Measurements from ENCODE around the gene ZNF549.
"Not testable (repeated sequence)": the region's sequence is repeated elsewhere in the genome, so short reads cannot be mapped to it uniquely, and the experiment has no call there.

Gene ZNF549
- 12.3 to 19.4 (median 15.5) reads per million in 3 donors for total RNA-seq

GRCh38 chr19:57527136-57527881 lies at the start of gene ZNF549:
Gene ZNF549 (plus strand): TSS chr19:57527356. CDS start chr19:57527574, 218 bp downstream.
- no peaks in the 10 kb centered on the region for H3K27me3 ChIP-seq (replicated peaks; ENCODE audit: control insufficient read depth, insufficient read depth, low read length, poor library complexity, severe bottlenecking)
- H3K4me3 ChIP-seq (ENCODE audit: insufficient read depth, low read depth, low read length, poor library complexity, severe bottlenecking) = peak within 1 kb of the TSS; percentile 90
- H3K27ac ChIP-seq (ENCODE audit: insufficient read depth, low read length, poor library complexity, severe bottlenecking) = peak within 1 kb of the TSS; percentile 87
- peak; percentile 80 to 87 (median 81) for DNase-seq
- H3K36me3 ChIP-seq (ENCODE audit: control insufficient read depth, insufficient read depth, low read length) = peaks cover 15% of the 10 kb centered on the region
- peaks cover 19% of the 10 kb centered on the region for H3K9me3 ChIP-seq (ENCODE audit: control insufficient read depth, low read length)
- peaks cover 7% of the 10 kb centered on the region for H3K4me1 ChIP-seq (ENCODE audit: control insufficient read depth, insufficient read depth, low read length, poor library complexity, severe bottlenecking)

- H3K4me1 ChIP-seq (ENCODE audit: control insufficient read depth, insufficient read depth, low read length, poor library complexity, severe bottlenecking); H3K9me3 ChIP-seq (ENCODE audit: control insufficient read depth, low read length); H3K27me3 ChIP-seq (replicated peaks; ENCODE audit: control insufficient read depth, insufficient read depth, low read length, poor library complexity, severe bottlenecking): not testable (repeated sequence)
- peak; percentile 84 to 88 (median 85) for DNase-seq
- H3K27ac ChIP-seq (ENCODE audit: insufficient read depth, low read length, poor library complexity, severe bottlenecking) = peak within 1 kb of the TSS; percentile 72
- peaks cover 25% of the 10 kb centered on the region for H3K36me3 ChIP-seq (ENCODE audit: control insufficient read depth, insufficient read depth, low read length)
- peak within 1 kb of the TSS; percentile 84 for H3K4me3 ChIP-seq (ENCODE audit: insufficient read depth, low read depth, low read length, poor library complexity, severe bottlenecking)
Observed at GRCh38 chr19:57487477-57488298, 39.5 kb upstream of the ZNF549 start, which contains the start of gene ZNF419. Gene ZNF419 (plus strand): TSS chr19:57487750. CDS start chr19:57487951, 201 bp downstream.

- H3K36me3 ChIP-seq (ENCODE audit: control insufficient read depth, insufficient read depth, low read length) = peaks cover 30% of the 10 kb centered on the region
- not testable (repeated sequence) for DNase-seq; H3K27me3 ChIP-seq (replicated peaks; ENCODE audit: control insufficient read depth, insufficient read depth, low read length, poor library complexity, severe bottlenecking); H3K27ac ChIP-seq (ENCODE audit: insufficient read depth, low read length, poor library complexity, severe bottlenecking); H3K4me1 ChIP-seq (ENCODE audit: control insufficient read depth, insufficient read depth, low read length, poor library complexity, severe bottlenecking); H3K4me3 ChIP-seq (ENCODE audit: insufficient read depth, low read depth, low read length, poor library complexity, severe bottlenecking); H3K9me3 ChIP-seq (ENCODE audit: control insufficient read depth, low read length)
Observed at GRCh38 chr19:57488299-57488644, 38.9 kb upstream of the ZNF549 start.

- H3K9me3 ChIP-seq (ENCODE audit: control insufficient read depth, low read length); H3K4me1 ChIP-seq (ENCODE audit: control insufficient read depth, insufficient read depth, low read length, poor library complexity, severe bottlenecking); H3K27ac ChIP-seq (ENCODE audit: insufficient read depth, low read length, poor library complexity, severe bottlenecking); DNase-seq; H3K27me3 ChIP-seq (replicated peaks; ENCODE audit: control insufficient read depth, insufficient read depth, low read length, poor library complexity, severe bottlenecking): not testable (repeated sequence)
- H3K4me3 ChIP-seq (ENCODE audit: insufficient read depth, low read depth, low read length, poor library complexity, severe bottlenecking) = peak overlapping the region; percentile 61
- peaks cover 14% of the 10 kb centered on the region for H3K36me3 ChIP-seq (ENCODE audit: control insufficient read depth, insufficient read depth, low read length)
Observed at GRCh38 chr19:57499332-57499679, 27.9 kb upstream of the ZNF549 start.

GRCh38 chr19:57499680-57500395 lies 27.3 kb upstream of the ZNF549 start, which contains the start of gene ZNF773:
Gene ZNF773 (plus strand): TSS chr19:57499938. CDS start chr19:57500081, 143 bp downstream.
- peak within 1 kb of the TSS; percentile 61 for H3K4me3 ChIP-seq (ENCODE audit: insufficient read depth, low read depth, low read length, poor library complexity, severe bottlenecking)
- H3K4me1 ChIP-seq (ENCODE audit: control insufficient read depth, insufficient read depth, low read length, poor library complexity, severe bottlenecking); H3K27me3 ChIP-seq (replicated peaks; ENCODE audit: control insufficient read depth, insufficient read depth, low read length, poor library complexity, severe bottlenecking); H3K9me3 ChIP-seq (ENCODE audit: control insufficient read depth, low read length): not testable (repeated sequence)
- H3K27ac ChIP-seq (ENCODE audit: insufficient read depth, low read length, poor library complexity, severe bottlenecking) = peak within 1 kb of the TSS; percentile 74
- DNase-seq = peak; percentile 86 to 89 (median 88)
- peaks cover 17% of the 10 kb centered on the region for H3K36me3 ChIP-seq (ENCODE audit: control insufficient read depth, insufficient read depth, low read length)

GRCh38 chr19:57500400-57500799 lies 26.8 kb upstream of the ZNF549 start:
- not testable (repeated sequence) for H3K27ac ChIP-seq (ENCODE audit: insufficient read depth, low read length, poor library complexity, severe bottlenecking); H3K9me3 ChIP-seq (ENCODE audit: control insufficient read depth, low read length)

GRCh38 chr19:57506163-57506562 lies 21.0 kb upstream of the ZNF549 start:
- Histone ChIP-seq H3K27ac (ENCODE audit: insufficient read depth, low read length, poor library complexity, severe bottlenecking) (no peak overlapping the region), H3K4me3 (ENCODE audit: insufficient read depth, low read depth, low read length, poor library complexity, severe bottlenecking) (no peak overlapping the region), H3K36me3 (ENCODE audit: control insufficient read depth, insufficient read depth, low read length) (peaks cover 44% of the 10 kb centered on the region), H3K4me1 (ENCODE audit: control insufficient read depth, insufficient read depth, low read length, poor library complexity, severe bottlenecking) (no peaks in the 10 kb centered on the region), H3K27me3 (replicated peaks; ENCODE audit: control insufficient read depth, insufficient read depth, low read length, poor library complexity, severe bottlenecking) (no peaks in the 10 kb centered on the region), H3K9me3 (ENCODE audit: control insufficient read depth, low read length) (peaks cover 27% of the 10 kb centered on the region)
- no peak for DNase-seq

More at GRCh38 chr19:57500400-57500799, 26.8 kb upstream of the ZNF549 start:
- not testable (repeated sequence) for H3K4me3 ChIP-seq (ENCODE audit: insufficient read depth, low read depth, low read length, poor library complexity, severe bottlenecking); H3K27me3 ChIP-seq (replicated peaks; ENCODE audit: control insufficient read depth, insufficient read depth, low read length, poor library complexity, severe bottlenecking); DNase-seq; H3K4me1 ChIP-seq (ENCODE audit: control insufficient read depth, insufficient read depth, low read length, poor library complexity, severe bottlenecking)
- H3K36me3 ChIP-seq (ENCODE audit: control insufficient read depth, insufficient read depth, low read length) = peaks cover 21% of the 10 kb centered on the region

GRCh38 chr19:57511484-57511883 lies 15.7 kb upstream of the ZNF549 start:
- no peak overlapping the region for H3K27ac ChIP-seq (ENCODE audit: insufficient read depth, low read length, poor library complexity, severe bottlenecking)
- DNase-seq = no peak
- H3K9me3 ChIP-seq (ENCODE audit: control insufficient read depth, low read length) = peaks cover 48% of the 10 kb centered on the region
- H3K4me1 ChIP-seq (ENCODE audit: control insufficient read depth, insufficient read depth, low read length, poor library complexity, severe bottlenecking) = no peaks in the 10 kb centered on the region
- no peaks in the 10 kb centered on the region for H3K27me3 ChIP-seq (replicated peaks; ENCODE audit: control insufficient read depth, insufficient read depth, low read length, poor library complexity, severe bottlenecking)
- H3K36me3 ChIP-seq (ENCODE audit: control insufficient read depth, insufficient read depth, low read length) = peaks cover 19% of the 10 kb centered on the region
- no peak overlapping the region for H3K4me3 ChIP-seq (ENCODE audit: insufficient read depth, low read depth, low read length, poor library complexity, severe bottlenecking)

GRCh38 chr19:57512845-57513244 lies 14.3 kb upstream of the ZNF549 start:
- H3K4me3 ChIP-seq (ENCODE audit: insufficient read depth, low read depth, low read length, poor library complexity, severe bottlenecking) = no peak overlapping the region
- H3K27ac ChIP-seq (ENCODE audit: insufficient read depth, low read length, poor library complexity, severe bottlenecking) = no peak overlapping the region
- H3K9me3 ChIP-seq (ENCODE audit: control insufficient read depth, low read length) = peaks cover 39% of the 10 kb centered on the region
- no peaks in the 10 kb centered on the region for H3K4me1 ChIP-seq (ENCODE audit: control insufficient read depth, insufficient read depth, low read length, poor library complexity, severe bottlenecking)
- no peaks in the 10 kb centered on the region for H3K27me3 ChIP-seq (replicated peaks; ENCODE audit: control insufficient read depth, insufficient read depth, low read length, poor library complexity, severe bottlenecking)
- H3K36me3 ChIP-seq (ENCODE audit: control insufficient read depth, insufficient read depth, low read length) = peaks cover 8% of the 10 kb centered on the region
- DNase-seq = no peak

Measured in effector memory CD4-positive, alpha-beta T cell (primary cell).